ENCODE data around the gene CLDN14. TPM values are rescaled to one million over a fixed set of nuclear protein-coding genes. Genes with fewer than 3 reads are reported as not detected.

The CLDN14 gene
- total RNA-seq, 2 donors from 2014 or later = not detected

GRCh38 chr21:36428761-36429432, 51.0 kb downstream of the CLDN14 start:
- no peaks in the 10 kb centered on the region for H3K27me3 ChIP-seq (replicated peaks; ENCODE audit: insufficient read depth)
- H3K9me3 ChIP-seq = no peaks in the 10 kb centered on the region
- no peak for TF ChIP-seq POLR2A (IDR thresholded peaks at IDR 0.05)
- no peak for TF ChIP-seq POLR2AphosphoS5 (IDR thresholded peaks at IDR 0.05)
- TF ChIP-seq CTCF (IDR thresholded peaks at IDR 0.05) = no peak
- H3K36me3 ChIP-seq = no peaks in the 10 kb centered on the region
- no peak overlapping the region for H3K4me3 ChIP-seq
- no peak for DNase-seq (ENCODE audit: low spot score)
- no peak overlapping the region for H3K27ac ChIP-seq
- WGBS = 90% methylated on average over 12 of the region's 12 CpGs
- H3K4me1 ChIP-seq (replicated peaks) = no peaks in the 10 kb centered on the region
- intact Hi-C loops (cut with DNase I) = loop anchor here (10.0 kb wide), 2 partner anchors 56 to 496 kb away; partner anchors contain the start of gene CLDN14

- 84% methylated on average over 4 of the region's 4 CpGs for WGBS
- intact Hi-C loops (cut with DNase I) = loop anchor here (10.0 kb wide), 2 partner anchors 57 to 497 kb away; partner anchors contain the start of gene CLDN14
These were observed 52.4 kb downstream of the CLDN14 start for GRCh38 chr21:36427502-36427901.

GRCh38 chr21:36425286-36425685, 54.6 kb downstream of the CLDN14 start:
- H3K4me1 ChIP-seq (replicated peaks) = no peaks in the 10 kb centered on the region

More at GRCh38 chr21:36427502-36427901, 52.4 kb downstream of the CLDN14 start:
- no peak overlapping the region for H3K27ac ChIP-seq
- DNase-seq (ENCODE audit: low spot score) = no peak
- no peaks in the 10 kb centered on the region for H3K36me3 ChIP-seq
- no peaks in the 10 kb centered on the region for H3K27me3 ChIP-seq (replicated peaks; ENCODE audit: insufficient read depth)
- H3K9me3 ChIP-seq = no peaks in the 10 kb centered on the region
- H3K4me1 ChIP-seq (replicated peaks) = no peaks in the 10 kb centered on the region
- no peak overlapping the region for H3K4me3 ChIP-seq
- no peak for TF ChIP-seq POLR2AphosphoS5 (IDR thresholded peaks at IDR 0.05)
- no peak for TF ChIP-seq POLR2A (IDR thresholded peaks at IDR 0.05)
- no peak for TF ChIP-seq CTCF (IDR thresholded peaks at IDR 0.05)

GRCh38 chr21:36424592-36424991, 55.3 kb downstream of the CLDN14 start:
- no peak for TF ChIP-seq POLR2A (IDR thresholded peaks at IDR 0.05)
- TF ChIP-seq CTCF (IDR thresholded peaks at IDR 0.05) = no peak
- no peak for TF ChIP-seq POLR2AphosphoS5 (IDR thresholded peaks at IDR 0.05)
- no peaks in the 10 kb centered on the region for H3K36me3 ChIP-seq
- no peak for DNase-seq (ENCODE audit: low spot score)
- no peaks in the 10 kb centered on the region for H3K9me3 ChIP-seq
- intact Hi-C loops (cut with DNase I) = loop anchor here (10.0 kb wide), 2 partner anchors 60 to 500 kb away; partner anchors contain the start of gene CLDN14
- H3K4me3 ChIP-seq = no peak overlapping the region
- no peaks in the 10 kb centered on the region for H3K4me1 ChIP-seq (replicated peaks)
- H3K27me3 ChIP-seq (replicated peaks; ENCODE audit: insufficient read depth) = no peaks in the 10 kb centered on the region
- 91% methylated on average over 8 of the region's 8 CpGs for WGBS
- no peak overlapping the region for H3K27ac ChIP-seq

More at GRCh38 chr21:36425286-36425685, 54.6 kb downstream of the CLDN14 start:
- no peak for DNase-seq (ENCODE audit: low spot score)
- intact Hi-C loops (cut with DNase I) = loop anchor here (10.0 kb wide), 2 partner anchors 60 to 500 kb away; partner anchors contain the start of gene CLDN14
- H3K27me3 ChIP-seq (replicated peaks; ENCODE audit: insufficient read depth) = no peaks in the 10 kb centered on the region
- no peaks in the 10 kb centered on the region for H3K9me3 ChIP-seq
- TF ChIP-seq CTCF (IDR thresholded peaks at IDR 0.05) = no peak
- no peak for TF ChIP-seq POLR2A (IDR thresholded peaks at IDR 0.05)
- H3K27ac ChIP-seq = no peak overlapping the region
- H3K36me3 ChIP-seq = no peaks in the 10 kb centered on the region
- H3K4me3 ChIP-seq = no peak overlapping the region
- 87% methylated on average over 9 of the region's 9 CpGs for WGBS

Data from prostate gland (tissue), 2 donors.